HCT116 (cell line): Measurements from ENCODE around the gene NOD1. TPM values are rescaled to one million over a fixed set of nuclear protein-coding genes. Genes with fewer than 3 reads are reported as not detected.

Experiments
- ATAC-seq: fragments of 200-7000 bp; cut with Tn5 transposase; 2 replicates; pipeline ENCODE4 v1.9.1; 2020; ENCODE audit warnings: mild to moderate bottlenecking, moderate library complexity
- BruUV-seq: library from RNA; stranded (reverse); fragments of 400-500 nt; replicated peaks from 2 replicates; lab custom pipeline; 2021; lab: Mats Ljungman, UMichigan
- CTCF ChIA-PET: fragments of 300-600 bp; sonication (Branson Sonifier 250); formaldehyde crosslinking; loops from one replicate; lab custom pipeline; 2021; ENCODE audit warnings: antibody characterized with exemption; lab: Charles Lee
- POLR2A ChIA-PET: fragments of 300-600, 350-600 bp; sonication (Branson Sonifier 250); formaldehyde crosslinking; loops from one replicate; lab custom pipeline; 2021; ENCODE audit warnings: antibody characterized with exemption; lab: Charles Lee
- RAD21 ChIA-PET, 2 experiments: fragments of 300-600 bp; sonication (Branson Sonifier 250); formaldehyde crosslinking; loops; one replicate each; lab custom pipeline; 2023; ENCODE audit warnings: low total read pairs in 2 of 2; ENCODE audit not compliant: uncharacterized antibody in 2 of 2, unreplicated experiment in 2 of 2, low non-redundant PET in 1 of 2; lab: Charles Lee
- DNase-seq: peaks from one replicate; pipeline ENCODE4 v3.0.0-alpha.2; 2010; ENCODE audit warnings: low read depth, low spot score
- H2AFZ ChIP-seq: fragments of 200-600 bp; shearing (Covaris generic), sonication (generic); 2 replicates; pipeline ENCODE4 v1.6.1; 2017; ENCODE audit warnings: low read depth, mixed run types, mixed read lengths, antibody characterized with exemption, low read length; ENCODE audit not compliant: poor library complexity, severe bottlenecking
- H3K27ac ChIP-seq: 2 replicates; pipeline ENCODE4 v1.5.1; 2012; ENCODE audit warnings: low read depth, low read length
- H3K27me3 ChIP-seq: fragments of 200-600 bp; sonication (generic); 2 replicates; pipeline ENCODE4 v1.6.1; 2016; ENCODE audit warnings: mixed run types, low read length, mixed read lengths; ENCODE audit not compliant: insufficient read depth
- H3K36me3 ChIP-seq, 2 experiments: fragments of 200-500 bp in 1 of 2; fragments of 200-600 bp in 1 of 2; sonication (Bioruptor generic) in 1 of 2; sonication (generic) in 1 of 2; 2 replicates each; pipeline versions ENCODE4 v1.5.1 to v1.6.1; 2014 to 2016; ENCODE audit warnings: low read length in 2 of 2, inconsistent platforms in 1 of 2, mixed read lengths in 1 of 2, mixed run types in 1 of 2; ENCODE audit not compliant: insufficient read depth in 2 of 2, control insufficient read depth in 1 of 2
- H3K4me1 ChIP-seq, 2 experiments: fragments of 200-600 bp in 1 of 2; sonication (generic) in 1 of 2; 2 replicates each; pipeline versions ENCODE4 v1.5.1 to v1.6.1; 2012 to 2017; ENCODE audit warnings: low read length in 2 of 2, inconsistent platforms in 1 of 2, mild to moderate bottlenecking in 1 of 2, mixed read lengths in 1 of 2, mixed run types in 1 of 2, moderate library complexity in 1 of 2; ENCODE audit not compliant: insufficient read depth in 2 of 2, control insufficient read depth in 1 of 2
- H3K4me2 ChIP-seq: fragments of 200-600 bp; sonication (generic); 2 replicates; pipeline ENCODE4 v1.6.1; 2017; ENCODE audit warnings: mixed run types, low read length, mixed read lengths
- H3K4me3 ChIP-seq, 2 experiments: fragments of 200-600 bp in 1 of 2; sonication (generic) in 1 of 2; replicated peaks in 1 of 2; 2 replicates each; pipeline ENCODE4 v1.5.1; 2011 to 2016; ENCODE audit warnings: low read length in 2 of 2, control low read depth in 1 of 2, low read depth in 1 of 2, mild to moderate bottlenecking in 1 of 2, mixed read lengths in 1 of 2, mixed run types in 1 of 2
- H3K79me2 ChIP-seq: fragments of 200-600 bp; sonication (generic); 2 replicates; pipeline ENCODE4 v1.6.1; 2017; ENCODE audit warnings: mild to moderate bottlenecking, mixed run types, low read length, moderate library complexity, mixed read lengths; ENCODE audit not compliant: insufficient read depth
- H3K9ac ChIP-seq: fragments of 200-600 bp; sonication (generic); 2 replicates; pipeline ENCODE4 v1.6.1; 2016; ENCODE audit warnings: low read length, mixed read lengths
- H3K9me2 ChIP-seq: fragments of 200-600 bp; sonication (generic), shearing (Covaris generic); 2 replicates; pipeline ENCODE4 v1.6.1; 2017; ENCODE audit warnings: mixed run types, mild to moderate bottlenecking, moderate library complexity; ENCODE audit not compliant: insufficient read depth
- H3K9me3 ChIP-seq, 2 experiments: fragments of 200-500 bp in 1 of 2; fragments of 200-600 bp in 1 of 2; sonication (Bioruptor generic) in 1 of 2; sonication (generic) in 1 of 2; 2 replicates each; pipeline ENCODE4 v1.6.1; 2014 to 2017; ENCODE audit warnings: low read length in 2 of 2, mixed read lengths in 2 of 2, inconsistent platforms in 1 of 2, low read depth in 1 of 2, mild to moderate bottlenecking in 1 of 2, mixed run types in 1 of 2, moderate library complexity in 1 of 2; ENCODE audit not compliant: control insufficient read depth in 1 of 2, insufficient read depth in 1 of 2
- H4K20me1 ChIP-seq: fragments of 200-600 bp; sonication (generic), shearing (Covaris generic); 2 replicates; pipeline ENCODE4 v1.6.1; 2017; ENCODE audit warnings: mixed run types, mild to moderate bottlenecking, moderate library complexity; ENCODE audit not compliant: insufficient read depth
- CBX3 ChIP-seq: IDR thresholded peaks from 2 replicates; pipeline ENCODE4 v1.6.1; 2012; ENCODE audit warnings: low read depth
- CEBPB ChIP-seq: IDR thresholded peaks from 2 replicates; pipeline ENCODE4 v1.6.1; 2012; ENCODE audit warnings: low read depth
- ELF1 ChIP-seq: IDR thresholded peaks from 2 replicates; pipeline ENCODE4 v1.6.1; 2012; ENCODE audit warnings: low read depth, borderline replicate concordance
- EZH2 ChIP-seq: fragments of 200-600 bp; sonication (generic); IDR thresholded peaks from 2 replicates; pipeline ENCODE4 v1.6.1; 2017; ENCODE audit warnings: antibody characterized with exemption, mixed run types
- EZH2phosphoT487 ChIP-seq: fragments of 200-600 bp; IDR thresholded peaks from 2 replicates; pipeline ENCODE4 v1.6.1; 2018; ENCODE audit warnings: antibody characterized with exemption, borderline replicate concordance
- FOSL1 ChIP-seq: IDR thresholded peaks from 2 replicates; pipeline ENCODE4 v1.6.1; 2012; ENCODE audit warnings: low read depth
- POLR2A ChIP-seq: IDR thresholded peaks from 2 replicates; pipeline ENCODE4 v1.7.0; 2011; ENCODE audit warnings: borderline replicate concordance; ENCODE audit not compliant: insufficient read depth, insufficient read length; ENCODE audit errors: extremely low read depth
- POLR2AphosphoS5 ChIP-seq: IDR thresholded peaks from 2 replicates; pipeline ENCODE4 v1.6.1; 2011; ENCODE audit warnings: mild to moderate bottlenecking, low read depth, low read length, moderate library complexity
- RAD21 ChIP-seq: IDR thresholded peaks from 2 replicates; pipeline ENCODE4 v1.6.1; 2012; ENCODE audit warnings: low read depth, mild to moderate bottlenecking
- SIN3A ChIP-seq: IDR thresholded peaks from 2 replicates; pipeline ENCODE4 v1.6.1; 2012; ENCODE audit warnings: low read depth
- SP1 ChIP-seq: IDR thresholded peaks from 2 replicates; pipeline ENCODE4 v1.6.1; 2012; ENCODE audit warnings: low read depth
- SRF ChIP-seq: IDR thresholded peaks from 2 replicates; pipeline ENCODE4 v1.6.1; 2012; ENCODE audit warnings: low read depth
- TCF7L2 ChIP-seq: IDR thresholded peaks from 2 replicates; pipeline ENCODE4 v1.7.0; 2011; ENCODE audit warnings: borderline replicate concordance, inconsistent platforms; ENCODE audit not compliant: insufficient read depth, insufficient read length; ENCODE audit errors: extremely low read depth
- YY1 ChIP-seq: IDR thresholded peaks from 2 replicates; pipeline ENCODE4 v1.6.1; 2011; ENCODE audit warnings: low read length, low read depth, moderate library complexity, mild to moderate bottlenecking; ENCODE audit not compliant: insufficient replicate concordance; ENCODE audit errors: extremely low read depth
- ZNF274 ChIP-seq: fragments of 200-500 bp; sonication (Bioruptor generic); IDR thresholded peaks from 2 replicates; pipeline ENCODE4 v1.6.1; 2014; ENCODE audit warnings: mild to moderate bottlenecking, low read depth, low read length, inconsistent platforms
- intact Hi-C: fragments of 100-400 bp; cut with micrococcal nuclease; formaldehyde crosslinking; loops from 2 replicates; pipeline ENCODE4 v1.10.0; 2022
- total RNA-seq: library from RNA; stranded (reverse); gene quantifications from one replicate; pipeline ENCODE4 v1.2.1, GENCODE V29; 2021; ENCODE audit not compliant: unreplicated experiment
- TF ChIP-seq, protein P1 (sequence below), 3 experiments: fragments of 200-600 bp in 1 of 3; sonication (generic) in 1 of 3; IDR thresholded peaks in 2 of 3; conservative IDR thresholded peaks in 1 of 3; 2 replicates each; pipeline ENCODE4 v1.5.1; 2012 to 2017; ENCODE audit warnings: low read depth in 2 of 3, low read length in 2 of 3, antibody characterized with exemption in 1 of 3, borderline replicate concordance in 1 of 3, control low read depth in 1 of 3, mild to moderate bottlenecking in 1 of 3, mixed read lengths in 1 of 3, mixed run types in 1 of 3, moderate library complexity in 1 of 3; ENCODE audit not compliant: insufficient read depth in 1 of 3
- TF ChIP-seq, protein P2 (sequence below): IDR thresholded peaks from 2 replicates; pipeline ENCODE4 v1.6.1; 2012; ENCODE audit warnings: low read depth
- TF ChIP-seq, protein P3 (sequence below): IDR thresholded peaks from 2 replicates; pipeline ENCODE4 v1.6.1; 2012
- TF ChIP-seq, protein P4 (sequence below): IDR thresholded peaks from 2 replicates; pipeline ENCODE4 v1.6.1; 2011; ENCODE audit warnings: mild to moderate bottlenecking, low read length, moderate library complexity; ENCODE audit not compliant: insufficient replicate concordance; ENCODE audit errors: extremely low read depth
- TF ChIP-seq, protein P5 (sequence below): IDR thresholded peaks from 2 replicates; pipeline ENCODE4 v1.6.1; 2012

NOD1 gene
- total RNA-seq, 1 experiment from 2014 or later: 5.9 TPM

DNA sequence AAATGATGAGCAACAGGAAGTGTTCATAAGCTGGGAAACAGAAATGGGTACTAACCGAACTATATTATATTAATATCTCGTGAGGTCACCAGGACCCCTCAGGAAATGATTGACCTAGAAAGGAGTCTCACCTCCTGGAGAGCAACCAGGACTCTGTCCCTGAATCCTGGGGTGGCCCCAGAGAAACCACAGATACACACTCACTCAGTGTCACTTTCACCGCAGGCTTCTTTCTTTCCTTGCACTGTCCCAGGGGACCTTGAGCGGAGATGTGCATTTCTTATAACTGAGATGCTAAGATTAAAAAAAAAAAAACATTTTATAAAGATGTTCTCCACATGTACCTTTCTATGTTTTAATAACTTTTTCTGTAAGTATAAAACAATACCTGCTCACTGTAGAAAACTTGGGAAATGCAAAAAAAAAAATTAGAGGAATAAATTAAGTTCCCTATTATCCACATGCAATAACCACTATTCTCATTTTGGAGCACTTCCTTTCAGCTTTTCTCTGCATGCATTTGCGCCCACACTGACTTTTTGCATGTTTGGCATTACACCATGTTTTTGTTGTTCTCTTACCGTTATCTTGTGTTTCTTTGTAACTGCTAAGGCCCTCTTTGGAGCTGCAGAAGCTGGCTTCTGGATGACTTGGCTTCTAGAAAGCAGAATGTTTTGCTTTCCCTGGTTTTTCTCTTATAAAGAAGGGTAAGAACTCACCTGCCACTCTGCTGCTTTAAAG, 15.0 kb downstream of the NOD1 start:
- no peak overlapping the region for H3K27ac ChIP-seq
- RAD21 ChIA-PET: no interaction called here
- no peak for ATAC-seq
- H3K9me3 ChIP-seq: no peaks in the 10 kb centered on the region
- no peaks in the 10 kb centered on the region for H3K4me1 ChIP-seq
- no peak overlapping the region for H3K9ac ChIP-seq
- no TSS peak for BruUV-seq
- H2AFZ ChIP-seq: no peak overlapping the region
- H3K36me3 ChIP-seq: no peaks in the 10 kb centered on the region
- TF ChIP-seq RAD21 (no peak), CEBPB (no peak), YY1 (no peak), SP1 (no peak), TCF7L2 (no peak), EZH2 (no peak), ZNF274 (no peak), CBX3 (no peak), FOSL1 (no peak), POLR2AphosphoS5 (no peak), ELF1 (no peak), SIN3A (no peak), SRF (no peak), EZH2phosphoT487 (no peak), POLR2A (no peak)
- TF ChIP-seq, protein P1, sequence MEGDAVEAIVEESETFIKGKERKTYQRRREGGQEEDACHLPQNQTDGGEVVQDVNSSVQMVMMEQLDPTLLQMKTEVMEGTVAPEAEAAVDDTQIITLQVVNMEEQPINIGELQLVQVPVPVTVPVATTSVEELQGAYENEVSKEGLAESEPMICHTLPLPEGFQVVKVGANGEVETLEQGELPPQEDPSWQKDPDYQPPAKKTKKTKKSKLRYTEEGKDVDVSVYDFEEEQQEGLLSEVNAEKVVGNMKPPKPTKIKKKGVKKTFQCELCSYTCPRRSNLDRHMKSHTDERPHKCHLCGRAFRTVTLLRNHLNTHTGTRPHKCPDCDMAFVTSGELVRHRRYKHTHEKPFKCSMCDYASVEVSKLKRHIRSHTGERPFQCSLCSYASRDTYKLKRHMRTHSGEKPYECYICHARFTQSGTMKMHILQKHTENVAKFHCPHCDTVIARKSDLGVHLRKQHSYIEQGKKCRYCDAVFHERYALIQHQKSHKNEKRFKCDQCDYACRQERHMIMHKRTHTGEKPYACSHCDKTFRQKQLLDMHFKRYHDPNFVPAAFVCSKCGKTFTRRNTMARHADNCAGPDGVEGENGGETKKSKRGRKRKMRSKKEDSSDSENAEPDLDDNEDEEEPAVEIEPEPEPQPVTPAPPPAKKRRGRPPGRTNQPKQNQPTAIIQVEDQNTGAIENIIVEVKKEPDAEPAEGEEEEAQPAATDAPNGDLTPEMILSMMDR (IDR thresholded peaks at IDR 0.05 in 2 of 3, conservative IDR thresholded peaks at IDR 0.05 in 1 of 3; ENCODE audit: borderline replicate concordance in 1 of 3, insufficient read depth in 1 of 3, low read depth in 2 of 3, low read length in 2 of 3): no peak
- TF ChIP-seq, protein P2, sequence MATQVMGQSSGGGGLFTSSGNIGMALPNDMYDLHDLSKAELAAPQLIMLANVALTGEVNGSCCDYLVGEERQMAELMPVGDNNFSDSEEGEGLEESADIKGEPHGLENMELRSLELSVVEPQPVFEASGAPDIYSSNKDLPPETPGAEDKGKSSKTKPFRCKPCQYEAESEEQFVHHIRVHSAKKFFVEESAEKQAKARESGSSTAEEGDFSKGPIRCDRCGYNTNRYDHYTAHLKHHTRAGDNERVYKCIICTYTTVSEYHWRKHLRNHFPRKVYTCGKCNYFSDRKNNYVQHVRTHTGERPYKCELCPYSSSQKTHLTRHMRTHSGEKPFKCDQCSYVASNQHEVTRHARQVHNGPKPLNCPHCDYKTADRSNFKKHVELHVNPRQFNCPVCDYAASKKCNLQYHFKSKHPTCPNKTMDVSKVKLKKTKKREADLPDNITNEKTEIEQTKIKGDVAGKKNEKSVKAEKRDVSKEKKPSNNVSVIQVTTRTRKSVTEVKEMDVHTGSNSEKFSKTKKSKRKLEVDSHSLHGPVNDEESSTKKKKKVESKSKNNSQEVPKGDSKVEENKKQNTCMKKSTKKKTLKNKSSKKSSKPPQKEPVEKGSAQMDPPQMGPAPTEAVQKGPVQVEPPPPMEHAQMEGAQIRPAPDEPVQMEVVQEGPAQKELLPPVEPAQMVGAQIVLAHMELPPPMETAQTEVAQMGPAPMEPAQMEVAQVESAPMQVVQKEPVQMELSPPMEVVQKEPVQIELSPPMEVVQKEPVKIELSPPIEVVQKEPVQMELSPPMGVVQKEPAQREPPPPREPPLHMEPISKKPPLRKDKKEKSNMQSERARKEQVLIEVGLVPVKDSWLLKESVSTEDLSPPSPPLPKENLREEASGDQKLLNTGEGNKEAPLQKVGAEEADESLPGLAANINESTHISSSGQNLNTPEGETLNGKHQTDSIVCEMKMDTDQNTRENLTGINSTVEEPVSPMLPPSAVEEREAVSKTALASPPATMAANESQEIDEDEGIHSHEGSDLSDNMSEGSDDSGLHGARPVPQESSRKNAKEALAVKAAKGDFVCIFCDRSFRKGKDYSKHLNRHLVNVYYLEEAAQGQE: no peak
- TF ChIP-seq, protein P3, sequence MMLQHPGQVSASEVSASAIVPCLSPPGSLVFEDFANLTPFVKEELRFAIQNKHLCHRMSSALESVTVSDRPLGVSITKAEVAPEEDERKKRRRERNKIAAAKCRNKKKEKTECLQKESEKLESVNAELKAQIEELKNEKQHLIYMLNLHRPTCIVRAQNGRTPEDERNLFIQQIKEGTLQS: no peak
- TF ChIP-seq, protein P4, sequence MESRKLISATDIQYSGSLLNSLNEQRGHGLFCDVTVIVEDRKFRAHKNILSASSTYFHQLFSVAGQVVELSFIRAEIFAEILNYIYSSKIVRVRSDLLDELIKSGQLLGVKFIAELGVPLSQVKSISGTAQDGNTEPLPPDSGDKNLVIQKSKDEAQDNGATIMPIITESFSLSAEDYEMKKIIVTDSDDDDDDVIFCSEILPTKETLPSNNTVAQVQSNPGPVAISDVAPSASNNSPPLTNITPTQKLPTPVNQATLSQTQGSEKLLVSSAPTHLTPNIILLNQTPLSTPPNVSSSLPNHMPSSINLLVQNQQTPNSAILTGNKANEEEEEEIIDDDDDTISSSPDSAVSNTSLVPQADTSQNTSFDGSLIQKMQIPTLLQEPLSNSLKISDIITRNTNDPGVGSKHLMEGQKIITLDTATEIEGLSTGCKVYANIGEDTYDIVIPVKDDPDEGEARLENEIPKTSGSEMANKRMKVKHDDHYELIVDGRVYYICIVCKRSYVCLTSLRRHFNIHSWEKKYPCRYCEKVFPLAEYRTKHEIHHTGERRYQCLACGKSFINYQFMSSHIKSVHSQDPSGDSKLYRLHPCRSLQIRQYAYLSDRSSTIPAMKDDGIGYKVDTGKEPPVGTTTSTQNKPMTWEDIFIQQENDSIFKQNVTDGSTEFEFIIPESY: no peak
- TF ChIP-seq, protein P5, sequence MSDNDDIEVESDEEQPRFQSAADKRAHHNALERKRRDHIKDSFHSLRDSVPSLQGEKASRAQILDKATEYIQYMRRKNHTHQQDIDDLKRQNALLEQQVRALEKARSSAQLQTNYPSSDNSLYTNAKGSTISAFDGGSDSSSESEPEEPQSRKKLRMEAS: no peak
- no peaks in the 10 kb centered on the region for H3K9me2 ChIP-seq
- H3K4me2 ChIP-seq: no peak overlapping the region
- H3K79me2 ChIP-seq: peaks cover 5% of the 10 kb centered on the region; the same call in 1 of the 2 replicates
- CTCF ChIA-PET: no interaction called here
- H3K4me3 ChIP-seq: no peak overlapping the region
- POLR2A ChIA-PET: no interaction called here
- H4K20me1 ChIP-seq: no peaks in the 10 kb centered on the region
- H3K27me3 ChIP-seq: no peaks in the 10 kb centered on the region
- intact Hi-C loops: no loop called here
- DNase-seq: no peak
